ENCODE results near the gene CASK. TPM values are rescaled to one million over a fixed set of nuclear protein-coding genes. Genes with fewer than 3 reads are reported as not detected.

Gene CASK
- total and polyA plus RNA-seq, 2 donors (not counting 1 experiment from before 2014, with no cell fraction given): 27.4 to 78.3 TPM

DNA sequence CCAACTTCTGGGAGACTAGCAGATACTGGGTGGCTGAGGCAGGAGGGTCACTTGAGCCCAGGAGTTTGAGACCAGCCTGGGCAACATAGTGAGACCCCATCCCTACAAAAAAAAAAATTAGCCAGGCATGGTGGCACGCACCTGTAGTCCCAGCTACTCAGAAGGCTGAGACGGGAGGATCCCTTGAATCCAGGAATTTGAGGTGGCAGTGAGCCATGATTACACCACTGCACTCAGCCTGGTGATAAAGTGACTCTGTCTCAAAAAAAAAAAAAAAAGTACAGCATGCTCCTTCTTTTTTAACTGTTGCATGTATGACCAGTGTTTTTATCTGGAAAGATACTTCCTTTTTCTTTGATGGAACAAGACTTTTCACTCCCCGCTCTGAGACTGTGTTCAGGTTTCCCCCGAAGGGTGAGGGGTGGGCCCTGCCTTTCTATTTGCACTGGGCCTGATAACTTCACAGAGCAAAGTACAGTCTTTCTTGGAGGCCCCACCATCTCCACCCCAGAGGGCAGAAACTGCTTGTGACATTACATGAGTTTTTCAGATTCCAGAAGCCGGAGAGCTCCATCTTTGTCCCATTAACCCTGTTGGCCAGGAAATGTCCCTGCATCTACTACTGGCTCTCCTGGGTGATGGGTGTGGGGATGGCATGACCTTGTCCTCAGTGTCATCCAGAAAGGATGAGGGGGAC, 441.1 kb downstream of the CASK start:
- DNase-seq (ENCODE audit: low read depth in 2 of 2): no peak
- Histone ChIP-seq H3K4me1 (ENCODE audit: control insufficient read depth, extremely low read depth, insufficient read depth, low read length) (no peaks in the 10 kb centered on the region), H3K79me2 (ENCODE audit: control insufficient read depth, insufficient read depth, low read length) (no peaks in the 10 kb centered on the region), H4K20me1 (ENCODE audit: control insufficient read depth, extremely low read depth, insufficient read depth, low read length) (no peaks in the 10 kb centered on the region), H3K9me3 (ENCODE audit: control insufficient read depth, insufficient read depth, low read depth, low read length) (no peaks in the 10 kb centered on the region), H3K4me3 (replicated peaks in 1 of 4; ENCODE audit: control extremely low read depth in 1 of 4, insufficient read depth in 1 of 4, low read depth in 3 of 4, low read length in 4 of 4) (no peak overlapping the region), H3K27ac (ENCODE audit: insufficient read depth, low read length) (no peak overlapping the region), H3K9ac (ENCODE audit: insufficient read depth, low read length) (no peak overlapping the region), H3K27me3 (ENCODE audit: control insufficient read depth, insufficient read depth, low read length) (no peaks in the 10 kb centered on the region), H3K4me2 (ENCODE audit: extremely low read depth, insufficient read depth, low read length) (no peak overlapping the region), H3K36me3 (ENCODE audit: control insufficient read depth, insufficient read depth, low read length) (no peaks in the 10 kb centered on the region), H2AFZ (ENCODE audit: low read length) (no peak overlapping the region)
- TF ChIP-seq, protein P1, sequence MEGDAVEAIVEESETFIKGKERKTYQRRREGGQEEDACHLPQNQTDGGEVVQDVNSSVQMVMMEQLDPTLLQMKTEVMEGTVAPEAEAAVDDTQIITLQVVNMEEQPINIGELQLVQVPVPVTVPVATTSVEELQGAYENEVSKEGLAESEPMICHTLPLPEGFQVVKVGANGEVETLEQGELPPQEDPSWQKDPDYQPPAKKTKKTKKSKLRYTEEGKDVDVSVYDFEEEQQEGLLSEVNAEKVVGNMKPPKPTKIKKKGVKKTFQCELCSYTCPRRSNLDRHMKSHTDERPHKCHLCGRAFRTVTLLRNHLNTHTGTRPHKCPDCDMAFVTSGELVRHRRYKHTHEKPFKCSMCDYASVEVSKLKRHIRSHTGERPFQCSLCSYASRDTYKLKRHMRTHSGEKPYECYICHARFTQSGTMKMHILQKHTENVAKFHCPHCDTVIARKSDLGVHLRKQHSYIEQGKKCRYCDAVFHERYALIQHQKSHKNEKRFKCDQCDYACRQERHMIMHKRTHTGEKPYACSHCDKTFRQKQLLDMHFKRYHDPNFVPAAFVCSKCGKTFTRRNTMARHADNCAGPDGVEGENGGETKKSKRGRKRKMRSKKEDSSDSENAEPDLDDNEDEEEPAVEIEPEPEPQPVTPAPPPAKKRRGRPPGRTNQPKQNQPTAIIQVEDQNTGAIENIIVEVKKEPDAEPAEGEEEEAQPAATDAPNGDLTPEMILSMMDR (conservative IDR thresholded peaks at IDR 0.05 in 1 of 2, IDR thresholded peaks at IDR 0.05 in 1 of 2; ENCODE audit: low read depth in 1 of 2, low read length in 2 of 2): no peak
- no peak for TF ChIP-seq EZH2 (IDR thresholded peaks at IDR 0.05; ENCODE audit: low read length, missing control alignments)

DNA sequence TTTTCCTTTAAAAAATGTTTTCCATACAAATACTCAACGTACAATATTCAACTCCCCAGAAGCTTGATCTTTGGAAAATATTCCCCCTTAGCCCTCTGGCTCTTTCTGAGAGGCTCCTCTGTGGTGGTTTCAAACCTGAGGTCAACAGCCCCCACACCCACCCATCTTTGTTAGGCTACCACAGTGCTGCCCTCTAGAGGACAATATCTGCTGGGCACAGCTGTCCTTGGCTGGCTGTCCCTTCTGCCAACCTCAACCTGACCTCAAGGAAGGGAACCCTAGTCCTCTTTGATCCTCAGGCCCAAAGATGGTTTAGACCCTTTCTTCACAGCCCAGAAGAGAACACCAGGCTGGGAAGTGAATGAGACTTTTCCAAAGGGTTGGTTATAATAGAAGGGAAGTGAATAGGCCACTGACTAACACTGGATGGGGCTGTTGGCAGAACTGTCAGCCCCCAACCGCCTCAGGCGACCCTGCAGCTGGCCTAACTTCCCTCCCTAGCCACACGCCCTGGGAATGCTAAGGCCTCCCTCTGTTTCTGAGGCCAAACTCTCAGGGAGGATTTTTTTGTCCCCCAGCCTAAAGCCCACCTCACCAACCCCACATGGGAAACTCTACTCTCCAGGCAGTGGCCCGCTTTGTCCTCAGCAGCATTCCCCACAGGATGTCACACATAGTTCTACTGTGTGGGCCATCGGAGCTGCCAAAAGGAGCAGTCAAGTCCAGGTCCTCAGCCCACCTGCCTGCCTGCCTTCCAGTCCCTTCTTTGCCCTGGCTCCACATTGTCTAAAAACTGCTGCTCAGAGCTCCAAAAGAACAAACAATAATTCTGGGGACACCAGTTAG, 441.9 kb downstream of the CASK start:
- Histone ChIP-seq H3K27ac (ENCODE audit: insufficient read depth, low read length) (no peak overlapping the region), H3K27me3 (ENCODE audit: control insufficient read depth, insufficient read depth, low read length) (no peaks in the 10 kb centered on the region), H3K4me2 (ENCODE audit: extremely low read depth, insufficient read depth, low read length) (no peak overlapping the region), H3K4me1 (ENCODE audit: control insufficient read depth, extremely low read depth, insufficient read depth, low read length) (no peaks in the 10 kb centered on the region), H3K9ac (ENCODE audit: insufficient read depth, low read length) (no peak overlapping the region), H3K79me2 (ENCODE audit: control insufficient read depth, insufficient read depth, low read length) (no peaks in the 10 kb centered on the region), H3K4me3 (replicated peaks in 1 of 4; ENCODE audit: control extremely low read depth in 1 of 4, insufficient read depth in 1 of 4, low read depth in 3 of 4, low read length in 4 of 4) (no peak overlapping the region), H3K9me3 (ENCODE audit: control insufficient read depth, insufficient read depth, low read depth, low read length) (no peaks in the 10 kb centered on the region), H4K20me1 (ENCODE audit: control insufficient read depth, extremely low read depth, insufficient read depth, low read length) (no peaks in the 10 kb centered on the region), H3K36me3 (ENCODE audit: control insufficient read depth, insufficient read depth, low read length) (no peaks in the 10 kb centered on the region), H2AFZ (ENCODE audit: low read length) (no peak overlapping the region)
- no peak for DNase-seq (ENCODE audit: low read depth in 2 of 2)
- TF ChIP-seq EZH2 (IDR thresholded peaks at IDR 0.05; ENCODE audit: low read length, missing control alignments): no peak
- TF ChIP-seq, protein P1 (conservative IDR thresholded peaks at IDR 0.05 in 1 of 2, IDR thresholded peaks at IDR 0.05 in 1 of 2; ENCODE audit: low read depth in 1 of 2, low read length in 2 of 2): peak; percentile 18 to 40

DNA sequence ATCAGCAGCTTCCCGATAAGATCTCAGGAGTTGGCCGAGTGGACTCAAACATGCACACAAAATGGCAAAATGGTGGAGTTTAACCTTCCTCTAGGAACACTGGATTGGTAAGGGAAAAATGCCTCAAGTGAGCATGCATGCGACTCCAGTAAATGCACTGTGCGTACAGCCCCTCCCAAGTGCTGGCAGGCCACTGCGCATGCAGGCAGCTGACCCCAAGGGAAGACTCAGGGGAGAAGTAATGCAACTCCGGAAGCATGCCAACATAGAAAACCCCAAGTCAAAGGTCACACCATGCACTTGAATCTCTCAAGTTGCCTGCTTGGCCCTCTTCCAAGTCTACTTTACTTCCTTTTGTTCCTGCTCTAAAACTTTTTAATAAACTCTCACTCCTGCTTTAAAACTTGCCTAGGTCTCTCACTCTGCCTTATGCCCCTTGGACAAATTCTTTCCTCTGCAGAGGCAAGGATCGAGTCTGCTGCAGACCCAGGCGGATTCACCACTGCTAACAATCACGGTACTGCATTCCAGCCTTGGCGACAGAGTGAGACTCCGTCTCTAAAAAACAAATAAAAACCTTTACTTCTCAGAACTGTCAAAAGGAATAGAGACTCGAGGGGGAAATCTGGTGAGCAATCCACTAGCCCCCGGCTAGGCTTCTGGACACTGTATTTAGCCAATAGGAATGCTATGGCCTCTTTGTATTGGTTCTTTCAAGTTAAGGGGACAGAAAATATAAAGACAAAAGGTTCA, 442.7 kb downstream of the CASK start:
- Histone ChIP-seq H3K27ac (ENCODE audit: insufficient read depth, low read length) (no peak overlapping the region), H3K9ac (ENCODE audit: insufficient read depth, low read length) (no peak overlapping the region), H3K27me3 (ENCODE audit: control insufficient read depth, insufficient read depth, low read length) (no peaks in the 10 kb centered on the region), H3K4me2 (ENCODE audit: extremely low read depth, insufficient read depth, low read length) (no peak overlapping the region), H3K9me3 (ENCODE audit: control insufficient read depth, insufficient read depth, low read depth, low read length) (no peaks in the 10 kb centered on the region), H3K4me3 (replicated peaks in 1 of 4; ENCODE audit: control extremely low read depth in 1 of 4, insufficient read depth in 1 of 4, low read depth in 3 of 4, low read length in 4 of 4) (no peak overlapping the region), H3K36me3 (ENCODE audit: control insufficient read depth, insufficient read depth, low read length) (no peaks in the 10 kb centered on the region), H4K20me1 (ENCODE audit: control insufficient read depth, extremely low read depth, insufficient read depth, low read length) (no peaks in the 10 kb centered on the region), H3K4me1 (ENCODE audit: control insufficient read depth, extremely low read depth, insufficient read depth, low read length) (no peaks in the 10 kb centered on the region), H2AFZ (ENCODE audit: low read length) (no peak overlapping the region), H3K79me2 (ENCODE audit: control insufficient read depth, insufficient read depth, low read length) (no peaks in the 10 kb centered on the region)
- DNase-seq (ENCODE audit: low read depth in 2 of 2): no peak
- TF ChIP-seq, protein P1 (conservative IDR thresholded peaks at IDR 0.05 in 1 of 2, IDR thresholded peaks at IDR 0.05 in 1 of 2; ENCODE audit: low read depth in 1 of 2, low read length in 2 of 2): no peak
- TF ChIP-seq EZH2 (IDR thresholded peaks at IDR 0.05; ENCODE audit: low read length, missing control alignments): no peak

Measured in fibroblast of lung (primary cell).